WERI-Rb-1 (cell line): ENCODE measurements around the gene KRT10.

Source experiments
- DNase-seq: peaks from one replicate; pipeline ENCODE4 v3.0.0-alpha.2; 2020
- H3K27ac ChIP-seq: fragments of 250-450 bp; sonication (Bioruptor Pico); 2 replicates; pipeline ENCODE4 v1.5.1; 2020; ENCODE audit warnings: mild to moderate bottlenecking, moderate library complexity
- H3K27me3 ChIP-seq: fragments of 250-450 bp; sonication (Bioruptor Pico); 2 replicates; pipeline ENCODE4 v1.5.1; 2021; ENCODE audit warnings: mild to moderate bottlenecking, low read depth, moderate library complexity; ENCODE audit not compliant: insufficient read depth, severe bottlenecking
- H3K36me3 ChIP-seq: fragments of 250-450 bp; sonication (Bioruptor Pico); 2 replicates; pipeline ENCODE4 v1.5.1; 2020; ENCODE audit warnings: mild to moderate bottlenecking, moderate library complexity
- H3K4me3 ChIP-seq: 2 replicates; pipeline ENCODE4 v1.5.1; 2011; ENCODE audit warnings: low read depth, mild to moderate bottlenecking, control low read depth, low read length
- H3K9me3 ChIP-seq: fragments of 250-450 bp; sonication (Bioruptor Pico); 2 replicates; pipeline ENCODE4 v1.5.1; 2021; ENCODE audit warnings: mild to moderate bottlenecking, moderate library complexity; ENCODE audit not compliant: severe bottlenecking
- CTCF ChIP-seq: IDR thresholded peaks from 2 replicates; pipeline ENCODE4 v1.5.1; 2011; ENCODE audit warnings: low read depth, mild to moderate bottlenecking, control low read depth, inconsistent platforms, low read length

Gene KRT10

GRCh38 chr17:40822132-40822812, at the start of gene KRT10:
Gene KRT10, minus strand, starts transcription at chr17:40822614. Its CDS starts 29 bp downstream, at chr17:40822585.
- no peak within 1 kb of the TSS for H3K4me3 ChIP-seq
- DNase-seq: no peak
- TF ChIP-seq CTCF: no peak
- H3K36me3 ChIP-seq: no peaks in the 10 kb centered on the region
- H3K27ac ChIP-seq: no peak within 1 kb of the TSS
- peaks cover 47% of the 10 kb centered on the region for H3K27me3 ChIP-seq
- peaks cover 17% of the 10 kb centered on the region for H3K9me3 ChIP-seq

GRCh38 chr17:40871316-40871715, 48.9 kb upstream of the KRT10 start:
- peaks cover 96% of the 10 kb centered on the region for H3K27me3 ChIP-seq
- TF ChIP-seq CTCF: no peak
- H3K9me3 ChIP-seq: peaks cover 2% of the 10 kb centered on the region
- no peak for DNase-seq
- no peaks in the 10 kb centered on the region for H3K36me3 ChIP-seq
- no peak overlapping the region for H3K4me3 ChIP-seq
- H3K27ac ChIP-seq: no peak overlapping the region

- H3K27me3 ChIP-seq: peaks cover 96% of the 10 kb centered on the region
- H3K4me3 ChIP-seq: no peak overlapping the region
- DNase-seq: no peak
- H3K27ac ChIP-seq: no peak overlapping the region
- TF ChIP-seq CTCF: no peak
- no peaks in the 10 kb centered on the region for H3K36me3 ChIP-seq
- peaks cover 2% of the 10 kb centered on the region for H3K9me3 ChIP-seq
Measured at GRCh38 chr17:40870136-40870535, 47.7 kb upstream of the KRT10 start.

- Histone ChIP-seq H3K4me3 (no peak within 1 kb of the TSS), H3K27me3 (peaks cover 96% of the 10 kb centered on the region), H3K27ac (no peak within 1 kb of the TSS), H3K36me3 (no peaks in the 10 kb centered on the region), H3K9me3 (peaks cover 4% of the 10 kb centered on the region)
- TF ChIP-seq CTCF: no peak
- no peak for DNase-seq
Measured at GRCh38 chr17:40866838-40867237, 44.4 kb upstream of the KRT10 start, which contains the start of gene KRT12. Gene KRT12, minus strand, starts transcription at chr17:40867223. Its CDS starts 37 bp downstream, at chr17:40867186.

GRCh38 chr17:40864661-40865390, 42.4 kb upstream of the KRT10 start:
- Histone ChIP-seq H3K36me3 (no peaks in the 10 kb centered on the region), H3K4me3 (no peak overlapping the region), H3K27me3 (peaks cover 94% of the 10 kb centered on the region), H3K27ac (no peak overlapping the region), H3K9me3 (peaks cover 4% of the 10 kb centered on the region)
- TF ChIP-seq CTCF: no peak
- no peak for DNase-seq
